Activated CD4-positive, alpha-beta T cell treated with anti-CD3 and anti-CD28 coated beads, Interleukin-2, amount 50 U/mL, for 48 hours (primary cell): ENCODE results near the gene SCNN1A.
A peak's percentile ranks its signal among the peaks of the same experiment; 100 is the strongest.

ENCODE experiments used
- DNase-seq, 2 experiments: peaks; one replicate each; pipeline ENCODE4 v3.0.0-alpha.2; 2020

The SCNN1A gene

GRCh38 chr12:6332459-6332858 lies 42.9 kb downstream of the SCNN1A start:
- no peak for DNase-seq

GRCh38 chr12:6330999-6331714 lies 44.2 kb downstream of the SCNN1A start:
- no peak for DNase-seq

- DNase-seq, result no peak
These were observed 45.2 kb downstream of the SCNN1A start for GRCh38 chr12:6330192-6330591.

DNA sequence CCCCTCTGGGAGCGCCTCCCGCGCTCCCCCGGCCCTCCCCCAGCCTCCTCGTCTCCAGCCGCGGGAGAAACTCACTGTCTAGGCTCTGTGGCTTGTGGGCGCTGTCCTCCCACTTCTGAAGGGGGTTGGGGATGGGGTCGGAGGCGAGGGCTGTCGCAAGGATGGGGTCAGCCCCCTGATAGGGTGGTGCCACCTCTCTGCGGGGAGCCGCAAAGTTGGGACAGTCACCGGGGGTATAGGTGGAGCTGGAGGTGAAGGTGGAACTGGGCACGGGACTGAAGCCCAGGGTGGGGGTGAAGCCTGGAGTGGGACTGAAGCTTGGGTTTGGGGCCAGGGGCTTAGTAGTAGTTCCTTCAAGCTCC lies 45.7 kb downstream of the SCNN1A start:
- no peak for DNase-seq

DNA sequence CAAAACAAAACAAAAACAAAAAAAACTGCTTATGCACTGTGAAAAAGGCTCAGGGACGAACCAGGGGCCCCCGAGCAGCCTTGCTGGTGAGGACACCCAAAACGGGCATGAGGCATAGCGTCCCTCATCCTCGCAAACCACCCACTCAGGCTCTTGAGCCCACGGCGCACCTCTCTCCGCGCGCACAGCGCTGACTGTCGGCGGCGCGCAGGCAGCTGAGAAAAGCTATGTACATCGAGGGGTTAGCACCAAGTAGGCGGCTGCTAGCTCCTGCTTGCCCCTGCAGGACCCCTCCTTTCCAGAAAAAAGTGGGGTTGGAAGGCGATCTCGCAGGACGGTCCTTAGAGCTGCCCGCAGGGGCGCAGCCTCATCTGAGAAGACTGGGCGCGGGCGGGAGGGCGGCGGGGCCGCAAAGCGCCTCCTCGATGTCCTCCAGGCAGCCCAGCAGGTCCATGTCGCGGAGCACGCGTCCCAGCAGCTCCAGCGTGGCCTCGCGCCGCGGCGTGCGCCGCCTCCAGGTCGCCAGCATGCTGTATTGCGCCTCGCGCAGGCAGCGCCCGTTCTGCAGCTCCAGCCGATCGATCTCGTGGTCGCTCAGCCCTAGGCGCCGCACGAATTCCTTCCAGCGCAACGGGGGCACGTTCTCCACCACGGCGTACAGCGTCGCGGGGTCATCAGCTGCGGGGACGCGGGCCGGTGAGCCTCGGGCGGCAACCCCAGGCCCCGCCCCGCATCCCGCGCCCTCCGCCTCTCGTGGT lies 46.2 kb downstream of the SCNN1A start:
- DNase-seq, result no peak

DNA sequence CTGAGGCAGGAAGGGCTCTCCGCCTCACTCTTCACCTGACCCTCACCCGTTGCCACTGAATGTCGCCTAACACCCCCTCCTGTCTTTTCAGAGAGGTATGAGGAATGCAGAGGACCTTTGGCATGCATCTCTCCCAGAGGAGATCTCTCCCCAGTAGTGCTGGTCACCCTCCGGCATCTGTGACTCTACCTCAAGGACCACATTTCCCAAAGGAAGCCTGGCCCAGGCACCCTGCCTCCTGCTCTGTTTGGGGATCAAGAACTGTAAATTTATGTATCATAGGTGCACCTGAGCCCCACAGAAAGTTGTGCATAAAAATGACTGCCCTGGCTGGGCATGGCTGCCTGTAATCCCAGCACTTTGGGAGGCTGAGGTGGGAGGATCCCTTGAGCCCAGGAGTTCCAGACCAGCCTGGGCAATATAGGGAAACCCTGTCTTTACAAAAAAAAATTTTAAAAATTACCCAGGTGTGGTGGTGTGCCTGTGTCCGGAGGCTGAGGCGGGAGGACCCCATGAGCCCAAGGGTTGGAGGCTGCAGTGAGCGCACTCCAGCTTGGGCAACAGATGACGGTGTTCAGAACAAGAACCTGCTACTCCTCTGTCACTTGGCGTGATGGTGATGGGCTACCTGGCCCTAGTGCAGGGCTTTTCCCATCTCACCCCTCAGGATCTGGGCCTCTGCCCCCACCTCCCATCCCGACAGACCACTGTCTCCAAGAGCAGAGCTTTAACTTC lies 47.2 kb downstream of the SCNN1A start:
- no peak for DNase-seq

GRCh38 chr12:6327229-6328041 lies 47.9 kb downstream of the SCNN1A start:
- no peak for DNase-seq

DNA sequence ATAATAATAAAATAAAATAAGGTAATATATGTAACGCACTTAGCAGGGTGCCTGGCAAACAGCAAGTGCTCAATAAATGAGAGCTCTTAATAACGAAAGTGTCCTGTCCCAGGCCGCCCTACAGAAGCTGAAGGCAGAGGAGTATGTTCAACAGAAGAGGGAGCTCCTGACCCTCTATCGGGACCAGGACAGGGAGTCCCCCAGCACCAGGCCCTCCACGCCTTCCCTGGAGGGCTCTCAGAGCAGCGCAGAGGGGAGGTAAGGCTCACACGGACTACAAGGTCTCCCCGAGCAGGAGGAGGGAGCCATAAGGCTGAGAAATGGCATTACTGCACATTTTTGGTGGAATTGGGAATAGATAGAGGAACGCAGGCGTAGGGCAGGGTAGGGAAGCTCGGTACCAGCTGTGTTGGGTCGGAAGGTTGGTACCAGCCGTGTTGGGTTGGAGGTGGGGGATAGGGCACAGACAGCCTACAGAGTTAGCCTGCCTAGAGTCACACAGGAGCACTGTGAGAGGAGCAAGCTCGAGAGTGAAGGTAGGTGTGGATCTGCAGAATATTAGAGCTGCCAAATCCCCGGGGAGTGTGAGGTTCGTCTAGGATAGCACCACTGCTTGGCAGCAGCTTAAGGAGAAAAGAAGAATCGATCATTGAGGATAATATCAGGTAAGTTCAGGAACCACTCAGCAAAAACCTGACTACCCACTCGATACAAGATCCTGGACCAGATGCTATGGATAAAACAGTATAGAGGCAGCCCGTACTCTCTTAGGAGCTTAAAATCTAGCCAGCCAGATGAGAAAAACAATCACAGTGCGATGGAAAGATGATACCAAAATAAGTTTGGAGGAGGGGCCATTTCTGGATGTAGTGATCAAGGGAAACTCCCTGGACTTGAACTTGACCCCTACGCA lies 48.8 kb downstream of the SCNN1A start:
- no peak for DNase-seq

- DNase-seq, result no peak
These were observed 50.2 kb downstream of the SCNN1A start for GRCh38 chr12:6324936-6325750.

DNA sequence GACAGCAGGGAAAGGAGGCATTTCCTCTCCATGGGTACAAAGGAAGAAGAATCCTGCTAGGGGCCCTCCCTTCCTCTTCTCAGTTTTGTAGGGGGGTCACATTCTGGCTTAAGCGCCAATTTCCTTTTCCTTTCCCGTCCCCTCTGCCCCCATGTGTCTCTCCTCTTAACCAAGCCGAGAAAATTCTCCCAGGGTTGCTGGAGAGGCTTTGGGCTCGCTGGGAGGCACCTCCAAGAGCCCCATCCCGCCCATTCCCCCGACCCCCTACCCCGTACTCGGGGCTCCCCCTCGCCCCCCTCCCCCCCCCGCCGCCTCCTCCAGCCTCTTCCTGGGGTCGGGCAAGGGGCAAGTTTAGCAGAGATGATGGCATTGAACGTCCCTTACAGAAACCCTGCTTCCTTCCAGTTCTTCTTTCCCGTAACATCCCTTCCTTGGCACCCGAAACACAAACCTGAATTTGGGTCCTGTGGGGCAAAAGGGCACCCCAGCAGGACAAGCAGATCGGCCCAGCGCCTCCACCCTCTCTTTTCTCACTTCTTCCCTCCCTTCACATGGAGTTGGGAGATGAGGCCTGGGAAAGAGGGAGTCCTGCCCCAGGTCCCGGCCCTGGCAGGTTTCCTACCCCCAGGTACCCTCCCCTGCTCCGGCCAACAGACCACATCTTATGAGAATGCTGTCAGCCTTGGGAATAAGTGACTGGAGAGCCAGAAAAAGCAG lies 51.2 kb downstream of the SCNN1A start:
- DNase-seq, result no peak

DNA sequence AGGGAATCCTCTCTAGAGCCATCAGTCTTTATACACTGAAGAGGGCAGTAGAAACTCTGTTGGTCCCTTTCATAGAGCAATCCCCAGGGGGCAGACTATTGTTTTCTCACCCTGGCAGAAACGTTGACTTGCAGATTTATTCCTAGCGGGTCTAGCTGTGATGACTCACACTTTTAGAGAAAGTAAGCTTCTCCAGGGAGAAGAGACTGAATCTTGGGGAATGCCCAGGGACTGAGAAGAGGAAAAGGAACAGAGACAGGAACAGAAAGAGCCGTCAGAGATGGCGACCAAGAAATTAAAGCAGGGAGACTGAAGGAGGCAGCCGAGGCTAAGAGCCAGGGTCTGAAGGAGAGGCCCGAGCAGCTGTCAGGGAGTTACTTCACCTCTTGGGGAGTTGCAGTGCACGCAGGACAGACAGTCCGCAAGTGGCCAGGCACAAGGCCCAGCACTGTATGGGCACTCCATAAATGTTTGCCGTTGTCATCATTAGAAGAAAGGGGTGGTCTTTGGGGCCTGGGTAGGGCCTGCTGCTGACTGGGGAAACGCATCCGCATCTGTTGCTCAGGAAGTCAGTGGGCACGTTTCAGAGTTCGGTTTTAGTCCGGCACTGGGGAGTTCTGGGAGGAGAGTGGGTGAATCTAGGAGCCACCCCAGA lies 51.9 kb downstream of the SCNN1A start:
- peak; percentile 31 to 47 for DNase-seq

DNA sequence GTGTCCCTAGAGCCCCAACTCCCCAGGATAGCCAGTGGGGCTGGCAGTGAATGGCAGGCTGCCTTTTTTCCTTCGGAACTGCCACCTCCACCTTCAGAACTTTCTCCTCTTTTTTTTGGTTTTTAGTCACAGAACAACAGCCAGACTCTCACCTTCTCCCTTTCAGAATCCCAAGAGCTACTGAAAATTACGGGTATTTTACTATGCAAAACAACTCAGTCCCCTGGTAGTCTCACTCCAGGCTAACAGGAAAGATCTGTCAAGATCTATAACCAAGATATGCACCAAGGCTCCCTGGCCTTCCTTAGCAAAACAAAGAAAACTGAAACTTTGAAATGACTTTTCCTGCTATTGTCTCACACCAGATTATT lies 52.4 kb downstream of the SCNN1A start:
- DNase-seq, result no peak

DNA sequence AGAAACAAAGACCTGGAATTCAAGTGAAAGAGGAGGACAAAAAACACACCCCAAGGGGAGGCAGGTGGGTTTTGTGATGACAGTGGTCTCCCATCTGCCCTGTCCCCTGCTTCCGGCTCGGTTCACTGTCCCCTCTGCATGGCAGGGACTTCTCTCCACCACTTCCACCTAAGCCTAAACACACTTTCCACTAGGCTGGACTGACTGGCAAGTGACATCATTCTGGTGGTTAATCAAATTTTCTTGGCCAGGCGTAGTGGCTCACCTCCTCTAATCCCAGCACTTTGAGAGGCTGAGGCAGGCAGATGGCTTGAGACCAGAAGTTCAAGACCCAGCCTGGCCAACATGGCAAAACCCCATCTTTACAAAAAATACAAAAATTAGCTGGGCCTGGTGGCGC lies 53.0 kb downstream of the SCNN1A start:
- no peak for DNase-seq

DNA sequence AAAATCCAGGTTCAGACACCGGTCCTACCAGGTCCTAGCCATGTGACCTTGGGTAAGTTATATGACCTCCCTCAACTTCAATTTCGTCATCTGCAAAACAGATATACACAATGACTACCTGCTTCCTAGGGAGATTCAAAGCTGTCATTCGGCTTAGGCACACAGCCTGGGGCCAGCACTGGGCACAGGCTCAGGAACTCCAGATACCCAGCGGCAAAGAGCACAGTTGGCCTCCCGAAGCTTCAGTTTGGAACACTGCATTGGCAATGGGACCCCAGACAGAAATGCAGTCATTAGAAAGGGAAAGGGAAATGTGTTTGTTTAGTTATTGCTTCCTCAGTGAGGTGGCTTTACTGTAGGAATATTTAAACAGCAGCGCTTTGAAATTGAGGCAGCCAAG lies 53.5 kb downstream of the SCNN1A start:
- no peak for DNase-seq

GRCh38 chr12:6319446-6319845 lies 55.9 kb downstream of the SCNN1A start:
- DNase-seq, result no peak

- no peak for DNase-seq
These were observed 56.9 kb downstream of the SCNN1A start for GRCh38 chr12:6318440-6318879.

DNA sequence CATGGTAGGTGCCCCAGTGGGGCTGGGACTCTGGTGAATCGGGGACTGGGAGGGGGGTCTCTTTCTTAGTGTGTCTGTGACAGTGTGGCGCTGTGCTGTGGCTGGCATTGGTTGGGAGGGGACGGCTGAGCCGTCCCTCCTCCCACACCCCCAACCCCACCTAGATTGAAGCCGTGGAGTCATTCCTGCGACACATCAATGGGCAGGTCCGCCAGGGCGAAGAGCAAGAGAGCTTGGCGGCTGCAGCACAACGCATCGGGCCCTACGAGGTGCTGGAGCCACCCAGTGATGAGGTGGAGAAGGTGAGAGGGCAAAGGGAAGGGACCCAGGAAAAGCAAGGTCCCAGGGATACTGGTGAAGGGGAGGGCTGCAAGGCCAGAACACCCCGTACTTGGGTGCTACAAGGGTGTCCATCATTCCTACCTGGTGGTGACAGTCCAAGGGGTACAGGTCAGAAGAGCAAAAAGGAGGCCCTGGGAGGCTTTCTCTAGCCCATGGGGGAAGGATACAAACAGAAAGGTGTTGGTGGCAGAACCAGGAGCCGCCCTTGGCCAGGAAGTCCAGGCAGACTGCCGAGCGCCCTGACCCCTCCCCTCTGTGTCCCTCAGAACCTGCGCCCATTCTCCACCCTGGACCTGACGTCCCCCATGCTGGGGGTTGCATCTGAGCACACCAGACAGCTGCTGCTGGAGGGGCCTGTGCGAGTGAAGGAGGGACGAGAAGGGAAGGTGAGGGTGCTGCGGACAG lies 57.5 kb downstream of the SCNN1A start:
- no peak for DNase-seq

DNA sequence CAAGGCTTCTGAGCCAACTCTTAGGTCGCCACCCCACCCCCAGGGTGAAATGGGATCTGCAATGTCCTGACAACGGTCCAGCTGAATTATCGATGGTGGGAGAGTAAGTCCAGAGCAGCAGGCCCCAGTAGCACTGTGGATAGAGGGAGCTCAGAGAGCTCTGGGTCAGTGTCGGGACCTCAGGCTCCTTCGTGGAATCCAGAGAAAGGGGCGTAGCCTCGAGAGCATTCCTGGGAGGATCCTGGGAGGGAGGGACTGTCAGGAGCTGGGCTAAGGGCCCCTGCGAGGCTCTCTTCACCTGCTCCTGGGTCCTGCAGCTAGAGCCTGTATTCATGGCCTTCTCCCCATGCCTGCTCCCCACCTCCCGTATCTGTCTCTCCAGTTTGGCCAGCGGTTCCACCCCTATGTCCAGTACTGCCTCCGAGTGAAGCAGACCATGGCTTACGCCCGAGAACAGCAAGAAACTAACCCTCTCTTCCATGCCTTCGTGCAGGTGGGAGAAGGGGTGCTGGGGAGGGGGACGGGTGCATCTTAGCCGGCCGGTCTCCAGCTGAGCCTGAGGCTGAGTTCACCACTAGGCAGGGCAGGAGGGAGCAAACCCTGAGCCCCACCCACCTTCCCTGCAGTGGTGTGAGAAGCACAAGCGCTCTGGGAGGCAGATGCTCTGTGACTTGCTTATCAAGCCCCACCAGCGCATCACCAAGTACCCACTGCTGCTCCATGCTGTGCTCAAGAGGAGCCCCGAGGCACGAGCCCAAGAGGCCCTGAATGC lies 58.3 kb downstream of the SCNN1A start:
- no peak for DNase-seq
